ENCODE measurements around the gene CD38. TPM values are rescaled to one million over a fixed set of nuclear protein-coding genes. Genes with fewer than 3 reads are reported as not detected.
"Not testable (repeated sequence)": the region's sequence is repeated elsewhere in the genome, so short reads cannot be mapped to it uniquely, and the experiment has no call there.

Gene CD38
- total RNA-seq, 1 experiment from 2014 or later = 0.07 TPM

DNA sequence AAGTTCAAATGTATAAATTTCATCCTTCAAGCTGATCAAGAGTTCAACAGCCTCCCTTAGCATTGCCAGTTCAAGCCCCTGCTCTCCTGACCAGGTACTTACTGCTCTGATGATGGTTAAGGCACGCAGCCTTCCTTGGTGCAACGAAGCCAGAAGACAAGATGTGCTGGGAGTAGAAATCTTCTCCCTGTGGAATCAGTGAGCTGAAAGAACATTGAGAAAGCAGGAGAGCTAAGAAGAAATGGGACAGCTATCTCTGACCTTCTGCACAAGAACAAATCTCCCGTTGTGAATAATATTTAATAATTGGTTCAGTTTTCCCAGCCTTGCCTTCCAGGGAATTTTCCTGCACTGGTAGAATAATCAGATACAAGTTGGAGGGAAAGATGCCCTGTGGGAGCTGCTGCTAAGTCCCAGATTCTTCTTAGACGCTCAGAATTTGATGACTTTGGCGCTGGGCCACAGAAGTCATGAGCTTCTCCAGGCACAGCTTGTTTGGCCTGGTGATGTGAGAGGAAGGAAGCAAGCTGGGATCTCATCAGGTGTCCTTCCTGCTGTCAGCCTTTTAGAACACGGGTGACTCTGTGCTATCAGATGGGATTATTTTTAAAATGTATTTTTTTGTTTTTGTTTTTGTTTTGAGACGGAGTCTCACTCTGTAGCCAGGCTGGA, 77.8 kb downstream of the CD38 start:
- TF ChIP-seq, protein P1, sequence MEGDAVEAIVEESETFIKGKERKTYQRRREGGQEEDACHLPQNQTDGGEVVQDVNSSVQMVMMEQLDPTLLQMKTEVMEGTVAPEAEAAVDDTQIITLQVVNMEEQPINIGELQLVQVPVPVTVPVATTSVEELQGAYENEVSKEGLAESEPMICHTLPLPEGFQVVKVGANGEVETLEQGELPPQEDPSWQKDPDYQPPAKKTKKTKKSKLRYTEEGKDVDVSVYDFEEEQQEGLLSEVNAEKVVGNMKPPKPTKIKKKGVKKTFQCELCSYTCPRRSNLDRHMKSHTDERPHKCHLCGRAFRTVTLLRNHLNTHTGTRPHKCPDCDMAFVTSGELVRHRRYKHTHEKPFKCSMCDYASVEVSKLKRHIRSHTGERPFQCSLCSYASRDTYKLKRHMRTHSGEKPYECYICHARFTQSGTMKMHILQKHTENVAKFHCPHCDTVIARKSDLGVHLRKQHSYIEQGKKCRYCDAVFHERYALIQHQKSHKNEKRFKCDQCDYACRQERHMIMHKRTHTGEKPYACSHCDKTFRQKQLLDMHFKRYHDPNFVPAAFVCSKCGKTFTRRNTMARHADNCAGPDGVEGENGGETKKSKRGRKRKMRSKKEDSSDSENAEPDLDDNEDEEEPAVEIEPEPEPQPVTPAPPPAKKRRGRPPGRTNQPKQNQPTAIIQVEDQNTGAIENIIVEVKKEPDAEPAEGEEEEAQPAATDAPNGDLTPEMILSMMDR (conservative IDR thresholded peaks at IDR 0.05) = no peak
- Histone ChIP-seq H4K20me1 (ENCODE audit: control insufficient read depth, insufficient read depth, insufficient read length) (no peaks in the 10 kb centered on the region), H3K56ac (ENCODE audit: insufficient read length, low read depth, low read length) (no peak overlapping the region), H4K91ac (ENCODE audit: insufficient read length, low read depth, low read length) (no peak overlapping the region), H4K8ac (replicated peaks; ENCODE audit: insufficient read length, low read depth, low read length) (no peak overlapping the region), H3K4me1 (ENCODE audit: insufficient read depth, low read length) (no peaks in the 10 kb centered on the region), H2BK5ac (ENCODE audit: insufficient read length, low read length) (no peak overlapping the region), H2AK5ac (ENCODE audit: insufficient read length, low read length) (no peak overlapping the region), H2BK12ac (ENCODE audit: insufficient read length, low read depth, low read length) (no peak overlapping the region), H3K27ac (ENCODE audit: insufficient read length, low read depth, low read length) (no peak overlapping the region), H4K5ac (ENCODE audit: insufficient read length, low read depth, low read length) (no peak overlapping the region), H3K4me2 (ENCODE audit: insufficient read depth, insufficient read length, low read length) (no peak overlapping the region), H2AFZ (ENCODE audit: low read length) (no peak overlapping the region), H3K18ac (ENCODE audit: insufficient read length, low read depth, low read length) (no peak overlapping the region), H3K79me1 (ENCODE audit: insufficient read depth, low read depth, low read length, poor library complexity, severe bottlenecking) (no peaks in the 10 kb centered on the region), H2BK120ac (ENCODE audit: low read depth, low read length, poor library complexity, severe bottlenecking) (no peak overlapping the region), H2BK15ac (ENCODE audit: low read depth, low read length) (no peak overlapping the region), H2BK20ac (ENCODE audit: low read depth, low read length, poor library complexity, severe bottlenecking) (no peak overlapping the region), H3K14ac (ENCODE audit: insufficient read depth, low read length) (no peak overlapping the region), H3K23ac (ENCODE audit: insufficient read length, low read depth, low read length) (no peak overlapping the region), H3K23me2 (ENCODE audit: insufficient read length, low read depth, low read length, poor library complexity, severe bottlenecking) (no peaks in the 10 kb centered on the region), H3K9ac (ENCODE audit: extremely low read depth, insufficient read length, low read length) (no peak overlapping the region), H3K79me2 (ENCODE audit: insufficient read depth, low read length) (no peaks in the 10 kb centered on the region), H3T11ph (ENCODE audit: low read length) (no peak overlapping the region), H3K4ac (ENCODE audit: low read depth, low read length) (no peak overlapping the region), H3K27me3 (ENCODE audit: insufficient read depth, low read length) (no peaks in the 10 kb centered on the region), H3K9me3 (ENCODE audit: control insufficient read depth, low read depth, low read length) (no peaks in the 10 kb centered on the region)
- H3K36me3 Mint-ChIP-seq (ENCODE audit: insufficient read depth in 1 of 3, low read depth in 3 of 3) = no peaks in the 10 kb centered on the region
- WGBS (ENCODE audit: extremely low coverage, insufficient read length, low lambda C conversion rate) = no CpG with 5 or more reads among the region's 7 CpGs
- H3K4me1 Mint-ChIP-seq = no peaks in the 10 kb centered on the region
- no peaks in the 10 kb centered on the region for H3K27me3 Mint-ChIP-seq (ENCODE audit: low read depth)
- H3K4me3 Mint-ChIP-seq = no peak overlapping the region
- DNase-seq = no peak
- no peaks in the 10 kb centered on the region for H3K9me3 Mint-ChIP-seq
- H3K27ac Mint-ChIP-seq = no peak overlapping the region

DNA sequence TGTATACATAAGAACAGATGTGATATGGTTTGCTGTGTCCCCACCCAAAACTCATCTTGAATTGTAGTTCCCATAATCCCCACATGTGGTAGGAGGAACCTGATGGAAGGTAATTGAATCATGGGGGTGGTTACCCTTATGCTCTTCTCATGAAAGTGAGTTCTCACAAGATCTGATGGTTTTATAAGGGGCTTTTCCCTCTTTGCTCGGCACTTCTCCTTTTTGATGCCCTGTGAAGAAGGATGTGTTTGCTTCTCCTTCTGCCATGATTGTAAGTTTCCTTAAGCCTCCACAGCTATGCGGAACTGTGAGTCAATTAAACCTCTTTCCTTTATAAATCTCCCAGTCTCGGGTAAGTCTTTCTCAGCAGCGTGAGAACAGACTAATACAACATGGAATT, 83.1 kb downstream of the CD38 start:
- no CpG with 5 or more reads among the region's 4 CpGs for WGBS (ENCODE audit: extremely low coverage, insufficient read length, low lambda C conversion rate)
- H4K8ac ChIP-seq (replicated peaks; ENCODE audit: insufficient read length, low read depth, low read length); H3K27ac Mint-ChIP-seq; H3K4me1 ChIP-seq (ENCODE audit: insufficient read depth, low read length); H4K5ac ChIP-seq (ENCODE audit: insufficient read length, low read depth, low read length); H2BK5ac ChIP-seq (ENCODE audit: insufficient read length, low read length); H4K20me1 ChIP-seq (ENCODE audit: control insufficient read depth, insufficient read depth, insufficient read length); H3K27me3 ChIP-seq (ENCODE audit: insufficient read depth, low read length); H3K18ac ChIP-seq (ENCODE audit: insufficient read length, low read depth, low read length); H4K91ac ChIP-seq (ENCODE audit: insufficient read length, low read depth, low read length); H3K14ac ChIP-seq (ENCODE audit: insufficient read depth, low read length); H3K27ac ChIP-seq (ENCODE audit: insufficient read length, low read depth, low read length); H3K23me2 ChIP-seq (ENCODE audit: insufficient read length, low read depth, low read length, poor library complexity, severe bottlenecking); H2BK20ac ChIP-seq (ENCODE audit: low read depth, low read length, poor library complexity, severe bottlenecking); H3K9ac ChIP-seq (ENCODE audit: extremely low read depth, insufficient read length, low read length); H3K27me3 Mint-ChIP-seq (ENCODE audit: low read depth); H3K23ac ChIP-seq (ENCODE audit: insufficient read length, low read depth, low read length); H2AFZ ChIP-seq (ENCODE audit: low read length); H3K56ac ChIP-seq (ENCODE audit: insufficient read length, low read depth, low read length); H2BK12ac ChIP-seq (ENCODE audit: insufficient read length, low read depth, low read length); H3K4ac ChIP-seq (ENCODE audit: low read depth, low read length); H3K79me2 ChIP-seq (ENCODE audit: insufficient read depth, low read length); H3K9me3 ChIP-seq (ENCODE audit: control insufficient read depth, low read depth, low read length); H3K4me3 Mint-ChIP-seq; H3K9me3 Mint-ChIP-seq; DNase-seq; H3K4me1 Mint-ChIP-seq; H3K4me2 ChIP-seq (ENCODE audit: insufficient read depth, insufficient read length, low read length); H3K79me1 ChIP-seq (ENCODE audit: insufficient read depth, low read depth, low read length, poor library complexity, severe bottlenecking); H2BK120ac ChIP-seq (ENCODE audit: low read depth, low read length, poor library complexity, severe bottlenecking); H2AK5ac ChIP-seq (ENCODE audit: insufficient read length, low read length); H3K36me3 Mint-ChIP-seq (ENCODE audit: insufficient read depth in 1 of 3, low read depth in 3 of 3); H2BK15ac ChIP-seq (ENCODE audit: low read depth, low read length); H3T11ph ChIP-seq (ENCODE audit: low read length): not testable (repeated sequence)

All from H9 (cell line).